DOHH2 (cell line): ENCODE results near the gene AP4M1.

Experiments
- H3F3A ChIP-seq: fragments of 200-600 bp; sonication (generic), shearing (Covaris generic); 2 replicates; pipeline ENCODE4 v1.6.0; 2016; ENCODE audit warnings: antibody characterized with exemption, mild to moderate bottlenecking; ENCODE audit not compliant: control insufficient read depth, insufficient read depth
- H3K27ac ChIP-seq: fragments of 200-600 bp; sonication (generic); 2 replicates; pipeline ENCODE4 v1.5.1; 2014; ENCODE audit warnings: low read depth, mild to moderate bottlenecking, low read length, moderate library complexity
- H3K27me3 ChIP-seq: fragments of 200-600 bp; sonication (generic); 2 replicates; pipeline ENCODE4 v1.6.1; 2014; ENCODE audit warnings: mild to moderate bottlenecking, low read length, mixed read lengths; ENCODE audit not compliant: control insufficient read depth
- H3K36me3 ChIP-seq: fragments of 200-600 bp; sonication (generic); 2 replicates; pipeline ENCODE4 v1.6.1; 2014; ENCODE audit warnings: mild to moderate bottlenecking, low read length, moderate library complexity, mixed read lengths; ENCODE audit not compliant: control insufficient read depth
- H3K4me1 ChIP-seq: fragments of 200-600 bp; sonication (generic); 2 replicates; pipeline ENCODE4 v1.6.1; 2014; ENCODE audit warnings: mild to moderate bottlenecking, low read length, mixed read lengths; ENCODE audit not compliant: control insufficient read depth
- H3K4me2 ChIP-seq: fragments of 200-600 bp; sonication (generic); 2 replicates; pipeline ENCODE4 v1.6.0; 2014; ENCODE audit warnings: mild to moderate bottlenecking, low read length, moderate library complexity
- H3K4me3 ChIP-seq: fragments of 200-600 bp; sonication (generic); 2 replicates; pipeline ENCODE4 v1.5.1; 2014; ENCODE audit warnings: mild to moderate bottlenecking, low read length, mixed read lengths
- H3K79me2 ChIP-seq: fragments of 200-600 bp; sonication (generic); 2 replicates; pipeline ENCODE4 v1.6.1; 2014; ENCODE audit warnings: mild to moderate bottlenecking, low read length, mixed read lengths; ENCODE audit not compliant: control insufficient read depth
- H3K9me2 ChIP-seq: fragments of 200-600 bp; sonication (generic); replicated peaks from 2 replicates; pipeline ENCODE4 v1.6.1; 2014; ENCODE audit warnings: mild to moderate bottlenecking, low read length, mixed read lengths; ENCODE audit not compliant: control insufficient read depth
- H3K9me3 ChIP-seq: fragments of 200-600 bp; sonication (generic); 2 replicates; pipeline ENCODE4 v1.6.1; 2014; ENCODE audit warnings: antibody characterized with exemption, low read length, mixed read lengths; ENCODE audit not compliant: control insufficient read depth, insufficient read depth
- H4K20me1 ChIP-seq: fragments of 200-600 bp; sonication (generic); 2 replicates; pipeline ENCODE4 v1.6.0; 2014; ENCODE audit warnings: low read depth, mild to moderate bottlenecking, antibody characterized with exemption, low read length, moderate library complexity; ENCODE audit not compliant: control insufficient read depth, insufficient read depth
- EZH2phosphoT487 ChIP-seq: fragments of 200-600 bp; sonication (generic); IDR thresholded peaks from 2 replicates; pipeline ENCODE4 v1.6.1; 2017; ENCODE audit warnings: borderline replicate concordance, mild to moderate bottlenecking, antibody characterized with exemption, low read length, moderate library complexity, mixed read lengths
- TF ChIP-seq, protein P1 (sequence below): fragments of 200-600 bp; sonication (generic); IDR thresholded peaks from one replicate; pipeline ENCODE4 v1.5.1; 2014; ENCODE audit warnings: antibody characterized with exemption, mild to moderate bottlenecking, low read depth, low read length; ENCODE audit not compliant: poor library complexity, severe bottlenecking

AP4M1 gene

DNA sequence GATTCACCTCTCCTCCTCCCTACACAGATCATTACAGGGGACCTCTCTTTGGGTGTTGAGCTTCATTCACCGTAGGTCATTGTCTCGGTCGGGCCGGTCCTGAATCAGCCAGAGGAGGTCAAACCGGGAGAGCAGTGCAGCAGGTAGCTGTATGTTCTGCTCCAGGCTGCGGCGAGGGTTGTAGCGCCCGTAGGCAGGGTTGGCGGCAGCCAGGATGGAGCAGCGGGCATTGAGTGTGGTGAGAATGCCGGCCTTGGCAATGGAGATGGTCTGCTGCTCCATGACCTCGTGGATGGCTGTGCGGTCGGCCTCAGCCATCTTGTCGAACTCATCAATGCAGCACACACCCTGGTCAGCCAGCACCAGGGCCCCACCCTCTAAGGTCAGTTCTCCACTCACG, 5.7 kb upstream of the AP4M1 start:
- no peaks in the 10 kb centered on the region for H3K27me3 ChIP-seq
- H3K4me2 ChIP-seq = no peak overlapping the region
- no peaks in the 10 kb centered on the region for H3K9me2 ChIP-seq
- TF ChIP-seq, protein P1, sequence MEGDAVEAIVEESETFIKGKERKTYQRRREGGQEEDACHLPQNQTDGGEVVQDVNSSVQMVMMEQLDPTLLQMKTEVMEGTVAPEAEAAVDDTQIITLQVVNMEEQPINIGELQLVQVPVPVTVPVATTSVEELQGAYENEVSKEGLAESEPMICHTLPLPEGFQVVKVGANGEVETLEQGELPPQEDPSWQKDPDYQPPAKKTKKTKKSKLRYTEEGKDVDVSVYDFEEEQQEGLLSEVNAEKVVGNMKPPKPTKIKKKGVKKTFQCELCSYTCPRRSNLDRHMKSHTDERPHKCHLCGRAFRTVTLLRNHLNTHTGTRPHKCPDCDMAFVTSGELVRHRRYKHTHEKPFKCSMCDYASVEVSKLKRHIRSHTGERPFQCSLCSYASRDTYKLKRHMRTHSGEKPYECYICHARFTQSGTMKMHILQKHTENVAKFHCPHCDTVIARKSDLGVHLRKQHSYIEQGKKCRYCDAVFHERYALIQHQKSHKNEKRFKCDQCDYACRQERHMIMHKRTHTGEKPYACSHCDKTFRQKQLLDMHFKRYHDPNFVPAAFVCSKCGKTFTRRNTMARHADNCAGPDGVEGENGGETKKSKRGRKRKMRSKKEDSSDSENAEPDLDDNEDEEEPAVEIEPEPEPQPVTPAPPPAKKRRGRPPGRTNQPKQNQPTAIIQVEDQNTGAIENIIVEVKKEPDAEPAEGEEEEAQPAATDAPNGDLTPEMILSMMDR = no peak
- TF ChIP-seq EZH2phosphoT487 = no peak
- H3K27ac ChIP-seq = no peak overlapping the region
- H3K9me3 ChIP-seq = no peaks in the 10 kb centered on the region
- peaks cover 47% of the 10 kb centered on the region for H3K79me2 ChIP-seq
- H3F3A ChIP-seq = peaks cover 87% of the 10 kb centered on the region
- peaks cover 35% of the 10 kb centered on the region for H4K20me1 ChIP-seq
- peaks cover 98% of the 10 kb centered on the region for H3K36me3 ChIP-seq
- peaks cover 20% of the 10 kb centered on the region for H3K4me1 ChIP-seq
- H3K4me3 ChIP-seq = no peak overlapping the region

- peaks cover 28% of the 10 kb centered on the region for H3K4me1 ChIP-seq
- 0 out of 2 replicates have a peak overlapping the region, but pooled peaks have one; percentile 92 for H3K4me2 ChIP-seq
- peaks cover 80% of the 10 kb centered on the region for H3K36me3 ChIP-seq
- H3K4me3 ChIP-seq = no peak overlapping the region
- peaks cover 33% of the 10 kb centered on the region for H4K20me1 ChIP-seq
- peaks cover 66% of the 10 kb centered on the region for H3K79me2 ChIP-seq
- peaks cover 59% of the 10 kb centered on the region for H3F3A ChIP-seq
- no peaks in the 10 kb centered on the region for H3K9me3 ChIP-seq
- TF ChIP-seq, protein P1 = no peak
- no peak for TF ChIP-seq EZH2phosphoT487
- no peak overlapping the region for H3K27ac ChIP-seq
- no peaks in the 10 kb centered on the region for H3K27me3 ChIP-seq
- H3K9me2 ChIP-seq = no peaks in the 10 kb centered on the region
Measured at GRCh38 chr7:100098913-100099312, 2.5 kb upstream of the AP4M1 start.

DNA sequence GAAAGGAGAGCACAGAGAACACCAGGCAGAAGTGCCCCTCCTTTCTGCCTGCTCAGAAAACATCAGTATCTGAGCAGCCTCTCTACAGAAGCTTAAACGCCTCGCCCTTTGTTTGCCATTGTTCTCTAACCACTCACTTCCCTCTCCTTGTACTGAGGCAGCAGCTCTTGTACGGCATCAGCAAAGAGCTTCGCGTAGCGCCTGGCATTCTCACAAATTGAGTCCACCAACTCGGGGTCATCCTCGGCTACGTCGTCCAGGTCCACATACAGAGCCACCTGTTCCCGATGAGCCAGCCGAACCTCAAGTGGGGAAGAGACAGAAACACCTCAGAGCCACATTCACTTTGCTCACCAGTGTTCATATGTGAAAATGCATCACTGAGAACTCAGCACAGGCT, 2.0 kb upstream of the AP4M1 start:
- no peaks in the 10 kb centered on the region for H3K27me3 ChIP-seq
- H3K4me2 ChIP-seq = peak overlapping the region; percentile 92
- no peak for TF ChIP-seq EZH2phosphoT487
- peaks cover 78% of the 10 kb centered on the region for H3K36me3 ChIP-seq
- peak overlapping the region; percentile 97; the same call in 1 of the 2 replicates for H3K27ac ChIP-seq
- no peaks in the 10 kb centered on the region for H3K9me3 ChIP-seq
- H3K79me2 ChIP-seq = peaks cover 66% of the 10 kb centered on the region
- peaks cover 28% of the 10 kb centered on the region for H3K4me1 ChIP-seq
- H4K20me1 ChIP-seq = peaks cover 29% of the 10 kb centered on the region
- H3F3A ChIP-seq = peaks cover 54% of the 10 kb centered on the region
- H3K4me3 ChIP-seq = peak overlapping the region; percentile 99
- no peaks in the 10 kb centered on the region for H3K9me2 ChIP-seq

- H3K27me3 ChIP-seq = no peaks in the 10 kb centered on the region
- peak overlapping the region; percentile 99 for H3K4me3 ChIP-seq
- H3K79me2 ChIP-seq = peaks cover 61% of the 10 kb centered on the region
- no peaks in the 10 kb centered on the region for H3K9me3 ChIP-seq
- peaks cover 28% of the 10 kb centered on the region for H3K4me1 ChIP-seq
- no peak for TF ChIP-seq EZH2phosphoT487
- TF ChIP-seq, protein P1 = no peak
- peaks cover 29% of the 10 kb centered on the region for H4K20me1 ChIP-seq
- H3K4me2 ChIP-seq = peak overlapping the region; percentile 92
- peaks cover 76% of the 10 kb centered on the region for H3K36me3 ChIP-seq
- H3K9me2 ChIP-seq = no peaks in the 10 kb centered on the region
- peaks cover 43% of the 10 kb centered on the region for H3F3A ChIP-seq
- H3K27ac ChIP-seq = peak overlapping the region; percentile 97
Measured at GRCh38 chr7:100100420-100101015, 925 bp upstream of the AP4M1 start.
